PC-3 (cell line): ENCODE data around the gene ADGRL3.

Source experiments
- CTCF ChIP-seq: fragments of 300-600 bp; sonication (generic); conservative IDR thresholded peaks from 2 replicates; pipeline ENCODE4 v1.5.1; 2017; ENCODE audit warnings: antibody characterized with exemption, low read depth, mild to moderate bottlenecking, low read length
- EZH2 ChIP-seq: fragments of 300-600 bp; sonication (generic); IDR thresholded peaks from one replicate; pipeline ENCODE4 v1.6.1; 2017; ENCODE audit warnings: antibody characterized with exemption, mild to moderate bottlenecking, low read length; ENCODE audit not compliant: unreplicated experiment

- TF ChIP-seq CTCF, result no peak
- TF ChIP-seq EZH2, result no peak
Measured at GRCh38 chr4:61493041-61493440, 292.9 kb downstream of the ADGRL3 start.
